ENCODE measurements around the gene MEX3A. TPM values are rescaled to one million over a fixed set of nuclear protein-coding genes. Genes with fewer than 3 reads are reported as not detected.

The MEX3A gene
- total RNA-seq, 1 donor from 2014 or later = 1.1 TPM

Other genes with a start within 250 kb of the MEX3A start
- gene GON4L, start 225.3 kb downstream of the MEX3A start, total RNA-seq = 19.9 TPM
- 0.58 TPM for gene SYT11, start 222.9 kb downstream of the MEX3A start, total RNA-seq
- gene RIT1, start 171.1 kb downstream of the MEX3A start, total RNA-seq = 7.2 TPM
- gene KHDC4, start 148.1 kb downstream of the MEX3A start, total RNA-seq = 18.5 TPM
- gene RXFP4, start 140.8 kb downstream of the MEX3A start, total RNA-seq = not detected
- 6.5 TPM for gene ARHGEF2, start 103.9 kb downstream of the MEX3A start, total RNA-seq
- gene SSR2, start 61.5 kb downstream of the MEX3A start, total RNA-seq = 95.6 TPM
- gene UBQLN4, start 28.7 kb downstream of the MEX3A start, total RNA-seq = 21.2 TPM
- gene LAMTOR2, start 27.7 kb downstream of the MEX3A start, total RNA-seq = 66.6 TPM
- gene RAB25, start 21.3 kb downstream of the MEX3A start, total RNA-seq = 1.7 TPM
- 120 TPM for gene LMNA, start 32.2 kb upstream of the MEX3A start, total RNA-seq
- 0.88 TPM for gene SEMA4A, start 71.1 kb upstream of the MEX3A start, total RNA-seq
- 25.4 TPM for gene SLC25A44, start 111.6 kb upstream of the MEX3A start, total RNA-seq
- gene PMF1, start 130.5 kb upstream of the MEX3A start, total RNA-seq = 26.6 TPM
- 1.8 TPM for gene BGLAP, start 159.7 kb upstream of the MEX3A start, total RNA-seq
- gene PAQR6, start 165.6 kb upstream of the MEX3A start, total RNA-seq = 3.3 TPM
- 43.3 TPM for gene SMG5, start 200.4 kb upstream of the MEX3A start, total RNA-seq
- 2.6 TPM for gene TMEM79, start 201.9 kb upstream of the MEX3A start, total RNA-seq
- gene GLMP, start 213.2 kb upstream of the MEX3A start, total RNA-seq = 32.9 TPM
- not detected for gene VHLL, start 216.8 kb upstream of the MEX3A start, total RNA-seq

All from left lobe of liver (tissue), 1 donor.